BE2C (cell line): ENCODE results near the gene CDH3.

Experiments used
- DNase-seq: peaks from one replicate; pipeline ENCODE4 v3.0.0-alpha.2; 2020
- H3K27me3 ChIP-seq: fragments of 250-450 bp; sonication (Bioruptor Pico); 2 replicates; pipeline ENCODE4 v1.5.1; 2020; ENCODE audit warnings: mild to moderate bottlenecking
- H3K36me3 ChIP-seq: fragments of 250-450 bp; sonication (Bioruptor Pico); 2 replicates; pipeline ENCODE4 v1.5.1; 2020; ENCODE audit warnings: mild to moderate bottlenecking
- H3K4me1 ChIP-seq: fragments of 250-450 bp; sonication (Bioruptor Pico); 2 replicates; pipeline ENCODE4 v1.5.1; 2020
- H3K4me3 ChIP-seq: 2 replicates; pipeline ENCODE4 v1.5.1; 2011; ENCODE audit warnings: low read depth, low read length
- H3K9me3 ChIP-seq: fragments of 250-450 bp; sonication (Bioruptor Pico); 2 replicates; pipeline ENCODE4 v1.5.1; 2020
- TF ChIP-seq, protein P1 (sequence below): IDR thresholded peaks from 2 replicates; pipeline ENCODE4 v1.5.1; 2012; ENCODE audit warnings: mild to moderate bottlenecking, low read depth, low read length

Gene CDH3

DNA sequence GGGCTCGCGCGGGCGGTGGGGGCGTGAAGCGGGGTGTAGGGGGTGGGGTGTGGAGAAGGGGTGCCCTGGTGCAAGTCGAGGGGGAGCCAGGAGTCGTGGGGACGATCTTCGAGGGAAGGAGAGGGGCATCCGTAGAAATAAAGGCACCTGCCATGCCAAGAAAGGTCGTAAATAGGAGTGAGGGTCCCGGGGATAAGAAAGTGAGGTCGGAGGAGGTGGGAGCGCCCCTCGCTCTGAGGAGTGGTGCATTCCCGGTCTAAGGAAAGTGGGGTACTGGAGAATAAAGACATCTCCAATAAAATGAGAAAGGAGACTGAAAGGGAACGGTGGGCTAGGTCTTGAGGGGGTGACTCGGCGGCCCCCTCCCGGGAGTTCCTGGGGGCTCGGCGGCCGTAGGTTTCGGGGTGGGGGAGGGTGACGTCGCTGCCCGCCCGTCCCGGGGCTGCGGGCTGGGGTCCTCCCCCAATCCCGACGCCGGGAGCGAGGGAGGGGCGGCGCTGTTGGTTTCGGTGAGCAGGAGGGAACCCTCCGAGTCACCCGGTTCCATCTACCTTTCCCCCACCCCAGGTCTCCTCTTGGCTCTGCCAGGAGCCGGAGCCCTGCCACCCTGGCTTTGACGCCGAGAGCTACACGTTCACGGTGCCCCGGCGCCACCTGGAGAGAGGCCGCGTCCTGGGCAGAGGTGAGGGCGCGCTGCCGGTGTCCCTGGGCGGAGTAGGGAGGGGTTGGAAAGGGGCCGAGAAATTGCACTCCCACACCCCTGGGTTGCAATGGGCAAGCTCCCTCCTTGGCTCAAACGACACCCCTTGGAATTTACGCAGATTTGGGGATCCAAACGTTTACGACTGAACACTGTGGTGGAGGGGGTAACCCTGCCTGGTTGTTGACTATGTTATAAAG is 92.9 kb downstream of the CDH3 start:
- no peak overlapping the region for H3K4me3 ChIP-seq
- H3K4me1 ChIP-seq: no peaks in the 10 kb centered on the region
- H3K9me3 ChIP-seq: no peaks in the 10 kb centered on the region
- peaks cover 18% of the 10 kb centered on the region for H3K27me3 ChIP-seq
- TF ChIP-seq, protein P1, sequence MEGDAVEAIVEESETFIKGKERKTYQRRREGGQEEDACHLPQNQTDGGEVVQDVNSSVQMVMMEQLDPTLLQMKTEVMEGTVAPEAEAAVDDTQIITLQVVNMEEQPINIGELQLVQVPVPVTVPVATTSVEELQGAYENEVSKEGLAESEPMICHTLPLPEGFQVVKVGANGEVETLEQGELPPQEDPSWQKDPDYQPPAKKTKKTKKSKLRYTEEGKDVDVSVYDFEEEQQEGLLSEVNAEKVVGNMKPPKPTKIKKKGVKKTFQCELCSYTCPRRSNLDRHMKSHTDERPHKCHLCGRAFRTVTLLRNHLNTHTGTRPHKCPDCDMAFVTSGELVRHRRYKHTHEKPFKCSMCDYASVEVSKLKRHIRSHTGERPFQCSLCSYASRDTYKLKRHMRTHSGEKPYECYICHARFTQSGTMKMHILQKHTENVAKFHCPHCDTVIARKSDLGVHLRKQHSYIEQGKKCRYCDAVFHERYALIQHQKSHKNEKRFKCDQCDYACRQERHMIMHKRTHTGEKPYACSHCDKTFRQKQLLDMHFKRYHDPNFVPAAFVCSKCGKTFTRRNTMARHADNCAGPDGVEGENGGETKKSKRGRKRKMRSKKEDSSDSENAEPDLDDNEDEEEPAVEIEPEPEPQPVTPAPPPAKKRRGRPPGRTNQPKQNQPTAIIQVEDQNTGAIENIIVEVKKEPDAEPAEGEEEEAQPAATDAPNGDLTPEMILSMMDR: no peak
- no peak for DNase-seq
- no peaks in the 10 kb centered on the region for H3K36me3 ChIP-seq

DNA sequence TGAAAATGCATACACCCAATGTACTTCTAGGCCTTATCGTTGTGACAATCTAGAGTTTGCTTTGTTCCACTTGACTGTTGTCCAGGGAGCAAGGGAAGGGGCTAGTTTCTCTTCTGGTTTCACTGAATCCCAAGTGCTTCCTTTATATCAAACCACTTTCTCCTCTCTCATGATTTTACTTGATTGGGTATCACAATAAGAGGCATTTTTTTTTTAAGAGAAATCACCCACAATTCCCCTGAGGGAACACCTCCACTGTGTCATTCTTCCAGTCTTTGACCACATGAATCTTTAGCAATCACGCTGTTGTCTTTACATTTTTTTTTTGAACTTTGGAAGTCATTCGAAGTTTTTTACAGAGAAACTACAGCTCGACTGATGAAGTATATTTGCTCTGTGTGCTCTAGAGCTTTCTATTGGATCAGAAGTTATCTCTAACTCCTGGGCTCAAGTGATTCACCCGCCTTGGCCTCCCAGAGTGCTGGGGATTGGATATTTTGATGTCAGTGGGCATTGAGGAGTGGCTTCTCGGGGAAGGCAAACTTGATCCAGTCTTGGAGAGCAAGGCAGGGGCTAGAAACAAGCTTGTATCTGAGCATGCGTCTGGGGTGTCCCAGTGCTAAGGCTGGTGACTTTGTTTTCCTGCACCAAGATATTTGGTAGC is 95.0 kb downstream of the CDH3 start:
- Histone ChIP-seq H3K36me3 (no peaks in the 10 kb centered on the region), H3K4me1 (no peaks in the 10 kb centered on the region), H3K4me3 (no peak overlapping the region), H3K9me3 (no peaks in the 10 kb centered on the region), H3K27me3 (peaks cover 18% of the 10 kb centered on the region)
- TF ChIP-seq, protein P1: no peak
- no peak for DNase-seq

DNA sequence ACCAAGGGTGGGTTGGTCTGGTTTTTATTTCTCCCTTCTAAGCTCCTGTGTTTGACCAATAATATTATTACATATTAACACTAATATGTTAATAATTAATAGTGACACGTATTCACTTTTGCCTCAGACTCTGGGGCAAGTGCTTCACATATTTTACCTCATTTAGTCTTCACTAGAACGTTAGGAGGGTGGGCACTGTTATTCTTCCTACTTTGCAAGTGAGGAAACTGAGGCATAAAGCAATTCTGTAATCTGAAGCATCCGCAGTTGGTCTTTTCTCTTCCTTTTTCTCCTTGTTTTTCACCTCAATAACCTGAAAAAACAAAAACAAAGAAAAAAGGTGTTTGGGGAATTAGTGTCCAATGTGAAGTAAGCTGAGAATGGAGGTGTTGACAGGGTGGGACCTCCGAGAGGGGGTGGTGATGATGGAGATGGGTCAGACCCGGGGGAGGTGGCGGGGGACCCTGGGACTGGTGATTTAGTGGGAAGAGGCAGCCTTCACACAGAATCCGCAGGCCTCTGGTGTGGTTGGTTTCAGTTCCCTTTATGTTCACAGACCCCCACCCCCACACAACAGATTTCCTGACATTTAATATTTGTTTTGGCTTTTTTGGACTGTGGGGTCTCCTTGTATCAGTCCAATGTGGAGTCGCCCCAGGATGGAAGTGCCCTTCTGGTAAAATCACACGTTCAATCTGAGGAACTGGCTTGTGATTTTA is 95.7 kb downstream of the CDH3 start:
- peaks cover 18% of the 10 kb centered on the region for H3K27me3 ChIP-seq
- no peak for DNase-seq

DNA sequence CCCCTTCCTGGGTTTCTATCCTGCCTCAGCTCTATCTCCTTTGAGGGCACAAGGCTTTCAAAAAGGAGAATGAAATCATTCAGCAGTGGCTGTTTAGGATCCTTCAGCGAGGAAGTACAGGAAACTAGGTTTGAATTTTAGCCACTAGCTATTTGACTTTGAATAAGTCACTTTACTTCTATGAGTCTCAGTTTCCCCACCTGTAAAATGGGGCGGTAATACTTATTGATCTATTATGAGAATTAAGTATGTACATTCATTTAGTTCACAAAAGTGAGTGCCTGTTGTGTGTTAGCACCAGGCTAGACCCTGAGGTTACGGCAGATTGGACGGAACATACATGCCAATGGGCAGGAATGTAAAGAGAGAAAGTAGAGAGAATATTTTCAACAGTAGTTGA is 98.6 kb downstream of the CDH3 start:
- Histone ChIP-seq H3K27me3 (no peaks in the 10 kb centered on the region), H3K4me3 (no peak overlapping the region), H3K4me1 (no peaks in the 10 kb centered on the region), H3K9me3 (no peaks in the 10 kb centered on the region), H3K36me3 (no peaks in the 10 kb centered on the region)
- TF ChIP-seq, protein P1: no peak
- no peak for DNase-seq

More for the DNA sequence above, 95.7 kb downstream of the CDH3 start:
- Histone ChIP-seq H3K4me1 (no peaks in the 10 kb centered on the region), H3K9me3 (no peaks in the 10 kb centered on the region), H3K36me3 (no peaks in the 10 kb centered on the region), H3K4me3 (no peak overlapping the region)
- TF ChIP-seq, protein P1: no peak

DNA sequence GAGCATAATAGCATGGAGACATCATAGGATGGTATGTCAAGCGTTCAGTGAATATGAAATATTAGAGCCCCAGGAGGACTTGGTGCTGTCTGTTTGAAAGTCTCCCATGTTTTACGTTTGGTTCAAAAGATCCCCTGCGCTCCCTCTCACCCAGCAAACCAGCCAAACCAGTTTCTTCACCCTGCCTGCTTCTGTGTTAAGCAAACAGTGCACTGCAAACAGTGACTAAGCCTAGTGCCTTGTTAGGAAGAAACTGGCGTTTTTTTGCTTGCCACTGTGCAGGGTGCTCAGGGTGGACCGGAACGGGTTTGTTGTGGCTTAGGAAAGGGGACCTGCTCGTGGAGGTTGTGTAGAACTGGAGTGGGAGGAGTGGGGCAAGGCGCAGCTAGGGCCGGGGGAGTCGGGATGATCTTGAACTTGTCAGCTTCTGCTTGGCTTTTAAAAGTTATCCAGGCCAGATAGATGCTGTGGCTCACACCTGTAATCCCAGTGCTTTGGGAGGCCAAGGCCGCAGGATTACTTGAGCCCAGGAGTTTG is 99.7 kb downstream of the CDH3 start:
- Histone ChIP-seq H3K27me3 (no peaks in the 10 kb centered on the region), H3K9me3 (no peaks in the 10 kb centered on the region), H3K4me3 (no peak overlapping the region), H3K36me3 (no peaks in the 10 kb centered on the region), H3K4me1 (no peaks in the 10 kb centered on the region)
- DNase-seq: no peak
- TF ChIP-seq, protein P1: no peak
